GM21360 (cell line): ENCODE measurements around the gene ADSL.
"Not testable (repeated sequence)": the region's sequence is repeated elsewhere in the genome, so short reads cannot be mapped to it uniquely, and the experiment has no call there.

Source experiments
- ATAC-seq: cut with Tn5 transposase; IDR thresholded peaks from one replicate; pipeline ENCODE4 v1.9.1; 2021; ENCODE audit warnings: mild to moderate bottlenecking, moderate library complexity; ENCODE audit not compliant: unreplicated experiment

The ADSL gene

DNA sequence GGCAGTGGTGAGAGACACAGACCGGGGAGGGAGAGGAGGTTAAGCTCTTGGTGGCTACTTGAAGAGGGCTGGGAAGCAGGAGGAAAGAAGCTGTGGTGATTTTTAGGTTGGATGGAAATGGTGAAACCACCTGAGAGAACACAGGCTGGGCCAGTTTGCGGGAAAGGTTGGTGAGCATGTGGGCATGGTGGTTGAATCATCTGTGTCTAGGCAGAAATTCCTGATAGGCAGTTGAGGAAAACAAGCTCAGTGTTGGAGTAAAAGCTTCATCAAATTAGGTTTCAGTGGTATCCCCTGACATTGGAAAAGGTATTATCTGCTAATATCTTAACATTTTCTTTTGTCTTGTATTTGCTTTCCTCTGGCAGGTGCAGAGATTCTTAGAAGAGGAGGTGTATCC is 19.8 kb downstream of the ADSL start:
- ATAC-seq: no peak

DNA sequence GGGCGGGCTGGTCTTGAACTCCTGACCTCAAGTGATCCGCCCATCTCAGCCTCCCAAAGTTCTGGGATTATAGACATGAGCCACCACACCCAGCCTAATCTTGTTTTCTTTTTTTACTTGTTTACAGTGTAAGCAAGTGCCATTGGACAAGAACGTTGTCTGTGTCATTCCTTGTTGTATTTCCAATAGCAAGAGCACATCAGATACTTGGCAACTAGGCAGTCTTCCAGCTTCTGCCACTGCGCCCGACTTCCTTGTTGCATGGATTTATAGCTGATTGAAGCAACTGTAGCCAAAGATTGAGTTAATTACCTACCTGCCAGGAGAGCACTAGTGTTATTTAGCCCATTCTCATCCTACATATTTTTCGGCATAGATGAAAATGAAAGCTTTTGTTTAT is 21.0 kb downstream of the ADSL start:
- ATAC-seq: no peak

GRCh38 chr22:40368016-40368415 is 21.7 kb downstream of the ADSL start:
- ATAC-seq: no peak

- no peak for ATAC-seq
Observed at GRCh38 chr22:40368836-40369235, 22.5 kb downstream of the ADSL start.

GRCh38 chr22:40374567-40374966 is 28.3 kb downstream of the ADSL start:
- ATAC-seq: no peak

GRCh38 chr22:40376149-40376548 is 29.8 kb downstream of the ADSL start:
- no peak for ATAC-seq

DNA sequence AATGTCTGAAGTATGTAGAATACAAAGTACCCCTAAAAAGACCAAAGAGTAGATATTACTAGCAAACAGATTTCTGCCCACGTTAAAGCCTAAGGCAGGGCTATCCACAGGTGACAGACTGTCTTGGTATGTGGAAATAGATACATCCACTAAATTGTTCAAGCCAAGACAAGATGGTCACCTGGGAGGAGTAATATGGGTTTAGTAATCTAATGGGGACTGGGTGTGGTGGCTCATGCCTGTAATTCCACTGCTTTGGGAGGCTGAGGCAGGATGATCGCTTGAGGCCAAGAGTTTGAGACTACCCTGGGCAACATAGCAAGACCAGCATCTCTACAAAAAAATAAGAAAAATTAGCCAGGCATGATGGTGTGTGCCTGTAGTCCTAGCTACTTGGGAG is 31.6 kb downstream of the ADSL start:
- ATAC-seq: no peak

DNA sequence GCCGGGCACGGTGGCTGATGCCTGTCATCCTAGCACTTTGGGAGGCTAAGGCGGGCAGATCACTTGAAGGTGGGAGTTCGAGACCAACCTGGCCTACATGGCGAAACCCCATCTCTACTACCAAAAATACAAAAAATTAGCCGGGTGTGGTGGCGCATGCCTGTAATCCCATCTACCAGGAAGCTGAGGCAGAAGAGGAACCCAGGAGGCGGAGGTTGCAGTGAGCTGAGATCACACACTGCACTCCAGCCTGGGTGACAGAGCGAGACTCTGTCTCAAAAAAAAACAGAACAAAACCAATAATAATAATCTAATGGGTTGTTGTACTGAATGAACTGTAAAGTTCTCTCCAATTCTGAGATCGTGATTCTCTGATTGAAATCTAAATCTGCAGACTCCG is 32.1 kb downstream of the ADSL start:
- ATAC-seq: not testable (repeated sequence)

DNA sequence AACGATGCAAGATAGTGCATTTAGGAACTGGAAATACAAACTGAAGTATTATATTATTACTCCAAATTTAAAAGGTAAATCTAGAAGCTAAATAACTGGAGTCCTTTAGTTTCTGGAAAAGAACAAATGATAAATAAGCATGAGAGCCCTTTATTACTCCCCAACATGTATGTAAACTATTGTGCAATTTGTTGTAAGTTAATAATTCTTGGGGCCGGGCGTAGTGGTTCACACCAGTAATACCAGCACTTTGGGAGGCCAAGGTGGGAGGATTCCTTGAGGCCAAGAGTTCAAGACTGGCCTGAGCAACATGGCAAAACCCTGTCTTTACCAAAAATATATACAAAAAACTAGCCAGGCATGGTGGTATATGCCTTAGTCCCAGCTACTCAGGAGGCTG is 35.2 kb downstream of the ADSL start:
- no peak for ATAC-seq

- no peak for ATAC-seq
Observed at GRCh38 chr22:40383905-40384304, 37.6 kb downstream of the ADSL start.

GRCh38 chr22:40385036-40385782 is 38.9 kb downstream of the ADSL start:
- ATAC-seq: no peak

DNA sequence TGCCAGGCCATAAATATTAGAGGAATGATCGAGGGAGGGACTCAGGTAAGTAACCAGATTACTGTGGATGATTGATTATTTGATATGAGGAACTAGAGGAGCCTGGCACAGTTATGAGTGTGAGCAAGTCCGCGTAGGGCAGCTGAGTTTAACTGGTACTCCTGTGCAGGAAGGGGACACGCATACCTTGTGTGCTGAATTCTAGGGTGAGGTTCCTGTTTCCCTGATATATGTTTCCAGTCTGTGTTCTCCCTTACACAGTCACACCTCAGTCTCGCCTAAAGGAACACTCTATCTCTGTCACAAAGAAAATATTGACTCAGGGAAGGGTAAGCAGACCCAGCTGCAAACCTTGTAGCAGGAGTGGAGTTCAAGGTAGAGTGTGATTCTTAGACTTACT is 41.4 kb downstream of the ADSL start:
- ATAC-seq: no peak

- ATAC-seq: no peak
Observed at GRCh38 chr22:40388231-40388630, 41.9 kb downstream of the ADSL start.

- ATAC-seq: no peak
Observed at GRCh38 chr22:40391417-40391816, 45.1 kb downstream of the ADSL start.

DNA sequence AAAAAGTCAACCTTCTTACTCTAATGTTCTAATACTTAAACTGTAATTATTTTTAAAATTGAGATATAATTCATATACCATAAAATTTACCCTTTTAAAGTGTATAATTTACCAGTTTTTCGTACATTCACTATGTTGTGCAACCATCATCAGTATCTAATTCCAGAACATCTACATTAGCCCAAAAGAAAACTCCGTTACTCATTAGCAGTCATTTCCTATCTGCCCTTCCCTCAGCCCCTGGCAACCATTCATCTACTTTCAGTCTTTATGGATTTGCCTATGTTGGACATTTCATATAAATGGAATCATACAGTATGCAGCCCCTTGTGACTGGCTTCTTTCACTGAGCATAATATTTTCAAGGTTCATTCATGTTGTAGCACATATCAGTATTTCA is 46.3 kb downstream of the ADSL start:
- no peak for ATAC-seq

GRCh38 chr22:40394607-40395006 is 48.3 kb downstream of the ADSL start:
- ATAC-seq: no peak

DNA sequence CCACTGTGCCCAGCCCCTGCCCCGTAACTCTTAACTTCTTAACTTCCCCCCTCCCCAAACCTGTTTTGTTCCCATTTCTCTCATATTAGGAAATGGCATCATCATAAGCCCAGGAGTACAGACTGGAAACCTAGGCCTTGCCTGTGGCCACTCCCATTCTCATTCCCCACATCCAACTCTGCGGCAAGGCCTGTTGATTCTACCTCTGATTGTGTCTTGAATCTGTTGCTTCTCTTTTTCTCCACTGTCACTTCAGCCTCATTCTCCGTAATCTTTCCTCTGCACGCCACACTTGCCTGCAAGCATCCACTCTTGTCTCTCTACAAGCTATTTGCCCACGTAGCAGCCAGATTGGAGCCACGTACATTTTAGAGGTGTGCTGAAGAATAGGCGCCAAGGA is 49.3 kb downstream of the ADSL start:
- no peak for ATAC-seq

GRCh38 chr22:40396882-40397281 is 50.6 kb downstream of the ADSL start:
- no peak for ATAC-seq

- ATAC-seq: no peak
Observed at GRCh38 chr22:40397396-40397795, 51.1 kb downstream of the ADSL start.

DNA sequence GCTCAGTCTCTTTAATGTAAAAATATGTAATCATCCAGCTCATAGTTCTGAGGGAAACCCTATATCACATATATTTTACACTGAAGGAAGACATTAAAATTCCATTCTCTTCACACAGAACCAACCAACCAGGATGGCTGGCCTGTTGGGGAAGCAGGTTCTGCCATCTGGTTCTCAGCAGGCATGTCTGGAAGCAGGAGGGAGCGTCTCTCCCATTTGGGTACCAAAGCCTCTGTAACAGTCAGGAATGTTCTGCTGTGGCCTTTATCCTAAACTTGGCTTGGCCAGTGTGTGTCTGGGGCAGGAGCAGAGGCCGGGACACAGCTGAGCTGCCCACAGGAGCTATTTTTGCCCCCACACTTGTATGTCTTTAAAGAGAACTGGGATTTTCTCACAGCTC is 53.3 kb downstream of the ADSL start:
- ATAC-seq: no peak

DNA sequence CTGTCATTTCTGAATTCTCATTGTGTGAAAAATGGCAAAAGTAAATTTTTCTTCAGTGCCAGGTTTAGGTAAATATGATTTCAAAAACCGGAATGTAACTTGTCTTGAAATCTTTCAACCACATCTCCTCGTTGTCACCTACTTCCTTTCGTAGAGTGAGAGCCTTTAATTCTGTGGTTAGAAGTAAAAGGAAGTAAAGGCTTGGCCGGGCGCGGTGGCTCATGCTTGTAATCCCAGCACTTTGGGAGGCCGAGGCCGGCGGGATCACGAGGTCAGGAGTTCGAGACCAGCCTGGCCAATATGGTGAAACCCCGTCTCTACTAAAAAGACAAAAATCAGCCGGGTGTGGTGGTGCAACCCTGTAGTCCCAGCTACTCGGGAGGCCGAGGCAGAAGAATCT is 53.9 kb downstream of the ADSL start:
- ATAC-seq: no peak

GRCh38 chr22:40401532-40401931 is 55.2 kb downstream of the ADSL start:
- no peak for ATAC-seq

DNA sequence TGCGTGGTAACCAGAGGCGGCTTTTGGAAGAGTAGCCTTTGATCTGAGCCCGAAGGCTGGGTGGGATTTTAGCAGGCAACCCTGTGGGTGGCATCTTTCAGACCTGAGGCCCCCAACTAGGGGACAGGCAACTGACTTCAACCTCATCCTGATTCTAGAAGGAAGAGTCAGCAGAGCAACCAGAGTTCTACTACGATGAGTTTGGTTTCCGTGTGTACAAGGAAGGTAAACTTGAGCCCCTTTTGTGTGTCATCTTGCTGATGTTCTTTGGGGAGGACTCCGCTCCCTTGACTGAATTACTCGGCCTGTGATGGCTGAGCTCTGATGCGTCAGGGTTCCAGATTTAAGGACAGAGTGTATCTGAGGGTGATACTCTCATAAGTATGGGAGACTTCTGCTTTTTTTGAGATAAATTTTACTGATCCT is 55.7 kb downstream of the ADSL start:
- ATAC-seq: no peak
